Choroid plexus epithelial cell (primary cell): ENCODE data around the gene SET.
A peak's percentile ranks its signal among the peaks of the same experiment; 100 is the strongest.
"Not testable (repeated sequence)": the region's sequence is repeated elsewhere in the genome, so short reads cannot be mapped to it uniquely, and the experiment has no call there.

Experiments
- DNase-seq: peaks from one replicate; pipeline ENCODE4 v3.0.0-alpha.2; 2010; ENCODE audit warnings: low read depth
- H3K4me3 ChIP-seq: 2 replicates; pipeline ENCODE4 v1.5.1; 2011; ENCODE audit warnings: low read depth, mild to moderate bottlenecking, control low read depth, low read length, moderate library complexity
- TF ChIP-seq, protein P1 (sequence below): conservative IDR thresholded peaks from 2 replicates; pipeline ENCODE4 v1.5.1; 2011; ENCODE audit warnings: low read depth, mild to moderate bottlenecking, control low read depth, inconsistent platforms, low read length, moderate library complexity

Gene SET

DNA sequence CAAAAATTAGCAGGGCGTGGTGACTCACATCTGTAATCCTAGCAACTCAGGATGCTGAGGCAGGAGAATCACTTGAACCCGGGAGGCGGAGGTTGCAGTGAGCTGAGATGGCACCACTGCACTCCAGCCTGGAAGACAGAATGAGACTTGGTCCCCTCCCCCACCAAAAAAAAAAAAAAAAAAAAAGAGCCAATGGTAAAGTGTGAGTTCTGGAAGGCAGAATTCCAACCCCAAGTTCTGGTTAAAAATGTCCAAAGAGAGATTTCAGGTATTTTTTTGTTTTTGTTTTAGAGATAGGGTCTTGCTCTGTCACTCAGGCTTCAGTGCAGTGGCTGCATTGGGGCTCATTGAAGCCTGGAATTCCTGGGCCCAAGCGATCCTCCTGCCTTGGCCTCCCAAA lies 1.6 kb upstream of the SET start:
- TF ChIP-seq, protein P1, sequence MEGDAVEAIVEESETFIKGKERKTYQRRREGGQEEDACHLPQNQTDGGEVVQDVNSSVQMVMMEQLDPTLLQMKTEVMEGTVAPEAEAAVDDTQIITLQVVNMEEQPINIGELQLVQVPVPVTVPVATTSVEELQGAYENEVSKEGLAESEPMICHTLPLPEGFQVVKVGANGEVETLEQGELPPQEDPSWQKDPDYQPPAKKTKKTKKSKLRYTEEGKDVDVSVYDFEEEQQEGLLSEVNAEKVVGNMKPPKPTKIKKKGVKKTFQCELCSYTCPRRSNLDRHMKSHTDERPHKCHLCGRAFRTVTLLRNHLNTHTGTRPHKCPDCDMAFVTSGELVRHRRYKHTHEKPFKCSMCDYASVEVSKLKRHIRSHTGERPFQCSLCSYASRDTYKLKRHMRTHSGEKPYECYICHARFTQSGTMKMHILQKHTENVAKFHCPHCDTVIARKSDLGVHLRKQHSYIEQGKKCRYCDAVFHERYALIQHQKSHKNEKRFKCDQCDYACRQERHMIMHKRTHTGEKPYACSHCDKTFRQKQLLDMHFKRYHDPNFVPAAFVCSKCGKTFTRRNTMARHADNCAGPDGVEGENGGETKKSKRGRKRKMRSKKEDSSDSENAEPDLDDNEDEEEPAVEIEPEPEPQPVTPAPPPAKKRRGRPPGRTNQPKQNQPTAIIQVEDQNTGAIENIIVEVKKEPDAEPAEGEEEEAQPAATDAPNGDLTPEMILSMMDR = no peak
- no peak overlapping the region for H3K4me3 ChIP-seq
- no peak for DNase-seq

DNA sequence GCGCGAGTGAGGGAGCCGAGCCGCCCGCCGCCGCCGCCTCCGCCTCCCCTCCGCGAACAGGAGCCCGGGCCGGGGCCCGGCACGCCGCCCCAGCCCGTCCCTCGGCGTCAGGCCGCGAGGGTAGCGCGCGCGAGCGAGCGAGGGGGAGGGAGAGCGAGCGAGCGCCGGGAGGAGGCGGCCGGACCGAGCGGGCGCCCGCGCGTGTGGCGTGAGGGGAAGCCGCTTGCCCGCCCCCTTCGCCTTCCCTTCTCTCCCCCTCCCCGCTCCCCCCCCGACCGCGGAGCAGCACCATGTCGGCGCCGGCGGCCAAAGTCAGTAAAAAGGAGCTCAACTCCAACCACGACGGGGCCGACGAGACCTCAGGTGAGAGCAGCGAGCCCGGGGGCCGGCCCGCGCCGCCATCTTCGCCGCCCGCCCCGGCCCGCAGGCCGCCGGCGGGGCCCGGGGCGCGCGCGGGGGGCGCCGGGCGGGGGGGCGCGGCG lies 312 bp downstream of the SET start:
- DNase-seq = no peak
- peak overlapping the region; percentile 80 for H3K4me3 ChIP-seq
- TF ChIP-seq, protein P1 = no peak

- TF ChIP-seq, protein P1 = no peak
- DNase-seq = no peak
- H3K4me3 ChIP-seq = peak overlapping the region; percentile 80
Measured at GRCh38 chr9:128689820-128690683, 1.0 kb downstream of the SET start.

DNA sequence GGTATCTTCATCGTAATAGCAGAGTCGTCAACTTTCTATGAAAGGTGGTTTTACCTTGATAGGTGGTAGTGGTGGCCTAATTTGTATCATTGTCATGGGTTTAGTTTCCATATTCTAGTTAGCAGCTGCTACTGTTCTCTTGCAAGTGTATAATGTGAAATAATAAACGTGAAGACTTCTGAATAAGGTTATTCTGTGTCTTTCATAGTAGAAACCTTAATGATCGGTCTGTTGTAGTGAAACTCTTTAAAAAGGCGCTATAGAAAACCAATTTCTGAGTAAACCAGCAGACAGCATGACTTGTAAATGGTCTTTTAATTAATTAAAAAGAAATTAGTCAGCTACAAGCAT lies 1.6 kb downstream of the SET start:
- TF ChIP-seq, protein P1 = no peak
- peak overlapping the region; percentile 80 for H3K4me3 ChIP-seq
- no peak for DNase-seq

GRCh38 chr9:128693738-128694137 lies 4.7 kb downstream of the SET start:
- H3K4me3 ChIP-seq, DNase-seq: not testable (repeated sequence)

DNA sequence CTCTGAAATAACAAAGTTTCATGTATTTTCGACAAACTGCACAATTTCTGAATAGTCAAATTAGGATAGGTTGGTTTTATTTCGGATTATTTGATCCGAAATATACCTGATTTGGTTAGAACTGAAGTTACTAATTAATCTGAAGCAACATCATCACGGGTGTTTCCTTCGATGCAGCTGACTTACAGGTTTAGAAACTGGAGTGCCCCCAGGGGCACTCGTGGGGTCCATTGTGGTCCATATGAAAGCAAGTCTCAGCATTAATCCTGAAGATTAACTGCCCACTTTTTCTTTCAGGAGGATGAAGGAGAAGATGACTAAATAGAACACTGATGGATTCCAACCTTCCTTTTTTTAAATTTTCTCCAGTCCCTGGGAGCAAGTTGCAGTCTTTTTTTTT lies 5.3 kb downstream of the SET start:
- no peak for DNase-seq
- TF ChIP-seq, protein P1 = no peak
- H3K4me3 ChIP-seq = no peak overlapping the region

DNA sequence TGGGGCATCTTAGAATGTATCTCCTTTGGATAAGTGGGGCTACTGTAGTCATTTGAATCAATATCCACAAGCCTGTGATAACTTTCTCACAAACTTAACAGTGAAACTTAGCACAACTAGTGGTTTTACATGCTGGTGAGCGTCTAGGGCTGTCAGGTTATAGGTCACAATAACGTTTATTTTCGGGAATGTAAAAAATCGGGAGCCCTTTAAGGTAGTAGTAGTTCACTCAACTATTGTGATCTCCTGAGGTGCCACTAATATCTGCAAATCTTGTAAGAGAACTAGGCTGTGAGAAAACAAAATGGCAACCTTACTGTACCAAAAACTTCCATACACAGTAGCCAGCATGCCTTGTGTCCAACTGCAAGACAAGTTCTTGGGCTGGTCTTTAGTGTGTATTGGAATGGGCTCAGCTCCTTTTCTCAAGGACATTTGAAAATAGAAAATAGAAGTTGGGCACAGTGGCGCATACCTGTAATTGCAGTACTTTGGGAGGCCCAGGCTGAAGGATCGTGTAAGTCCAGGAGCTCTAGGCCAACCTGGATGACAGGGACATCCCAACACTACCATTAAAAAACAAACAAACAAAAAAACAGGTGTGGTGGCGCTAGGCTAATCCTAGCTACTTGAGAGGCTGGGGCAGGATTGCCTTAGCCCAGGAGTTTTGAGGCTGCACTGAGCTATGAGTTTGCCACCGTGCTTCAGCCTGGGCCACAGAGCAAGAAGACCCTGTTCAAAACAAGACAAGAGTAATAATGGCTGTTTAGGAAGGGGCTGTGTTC lies 8.1 kb downstream of the SET start:
- no peak overlapping the region for H3K4me3 ChIP-seq
- no peak for DNase-seq
- TF ChIP-seq, protein P1 = no peak

DNA sequence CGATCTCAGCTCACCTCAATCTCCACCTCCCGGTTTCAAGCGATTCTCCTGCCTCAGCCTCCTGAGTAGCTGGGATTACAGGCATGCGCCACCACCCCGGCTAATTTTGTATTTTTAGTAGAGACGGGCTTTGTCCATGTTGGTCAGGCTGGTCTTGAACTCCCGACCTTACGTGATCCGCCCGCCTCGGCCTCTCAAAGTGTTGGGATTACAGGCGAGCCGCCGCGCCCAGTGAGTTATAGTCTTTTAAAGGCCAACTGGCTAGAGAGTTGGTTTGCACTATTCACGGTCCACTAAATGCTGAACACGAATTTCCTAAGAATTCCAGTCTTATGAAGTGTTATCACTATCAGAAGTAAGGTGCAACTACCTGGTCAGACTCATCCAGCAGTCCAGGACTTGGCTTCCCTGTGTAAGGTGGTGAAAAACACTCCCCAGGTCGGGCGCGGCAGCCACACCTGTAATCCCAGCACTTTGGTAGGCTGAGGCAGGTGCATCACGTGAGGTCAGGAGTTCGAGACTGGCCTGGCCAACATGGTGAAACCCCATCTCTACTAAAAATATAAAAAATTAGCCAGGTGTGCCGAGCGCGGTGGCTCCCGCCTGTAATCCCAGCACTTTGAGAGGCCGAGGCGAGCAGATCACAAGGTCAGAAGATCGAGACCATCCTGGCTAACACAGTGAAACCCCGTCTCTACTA lies 10.2 kb downstream of the SET start:
- DNase-seq, H3K4me3 ChIP-seq: not testable (repeated sequence)
